ENCODE measurements around the gene TBX15.

GRCh38 chr1:119011706-119012105 lies 23.6 kb upstream of the TBX15 start:
- no peak for TF ChIP-seq ZFP30 (CRISPR knock-in tag; IDR thresholded peaks at IDR 0.05)
- TF ChIP-seq CREB5 (CRISPR knock-in tag; IDR thresholded peaks at IDR 0.05; ENCODE audit: low read depth): no peak
- no peak for TF ChIP-seq SNAI2 (CRISPR knock-in tag; IDR thresholded peaks at IDR 0.05)
- TF ChIP-seq ISL1 (CRISPR knock-in tag; IDR thresholded peaks at IDR 0.05): no peak
- no peak for TF ChIP-seq GLIS3 (CRISPR knock-in tag; IDR thresholded peaks at IDR 0.05)
- no peak for TF ChIP-seq RARB (CRISPR knock-in tag; IDR thresholded peaks at IDR 0.05)
- TF ChIP-seq PPARA (CRISPR knock-in tag; IDR thresholded peaks at IDR 0.05; ENCODE audit: borderline replicate concordance): no peak
- TF ChIP-seq TOX (CRISPR knock-in tag; IDR thresholded peaks at IDR 0.05; ENCODE audit: borderline replicate concordance): no peak
- TF ChIP-seq PATZ1 (CRISPR knock-in tag; IDR thresholded peaks at IDR 0.05; ENCODE audit: borderline replicate concordance): no peak
- TF ChIP-seq ARNTL (CRISPR knock-in tag; IDR thresholded peaks at IDR 0.05; ENCODE audit: borderline replicate concordance, low read depth): no peak
- TF ChIP-seq ZFP3 (CRISPR knock-in tag; IDR thresholded peaks at IDR 0.05): no peak
- TF ChIP-seq CSRNP3 (CRISPR knock-in tag; IDR thresholded peaks at IDR 0.05): no peak
- TF ChIP-seq ZNF565 (CRISPR knock-in tag; conservative IDR thresholded peaks at IDR 0.05; ENCODE audit: low read depth): no peak
